IMR-90 (cell line): ENCODE measurements around the gene SMCO4. TPM values are rescaled to one million over a fixed set of nuclear protein-coding genes. Genes with fewer than 3 reads are reported as not detected.

ENCODE experiments used
- ATAC-seq: fragments of 200-7000 bp; cut with Tn5 transposase; 2 replicates; pipeline ENCODE4 v1.9.1; 2020; ENCODE audit warnings: low read depth, mild to moderate bottlenecking, moderate library complexity
- BruUV-seq: library from RNA; stranded (reverse); fragments of 400-500 nt; replicated peaks from 2 replicates; lab custom pipeline; 2021; lab: Mats Ljungman, UMichigan
- CTCF ChIA-PET: fragments of 300-600 bp; formaldehyde crosslinking; extraction: SDS; loops from one replicate; lab custom pipeline; 2021; ENCODE audit warnings: antibody characterized with exemption; lab: Yijun Ruan, JAX
- POLR2A ChIA-PET: fragments of 300-600 bp; sonication (Branson Sonifier 250); formaldehyde crosslinking; loops from one replicate; lab custom pipeline; 2022; ENCODE audit warnings: antibody characterized with exemption; ENCODE audit not compliant: unreplicated experiment; lab: Charles Lee
- DNase-seq: peaks from one replicate; pipeline ENCODE4 v3.0.0; 2013
- H2AFZ ChIP-seq: replicated peaks from 2 replicates; pipeline ENCODE3; 2013; ENCODE audit warnings: low read length, mild to moderate bottlenecking; ENCODE audit not compliant: poor library complexity
- H2AK5ac ChIP-seq: 2 replicates; pipeline ENCODE4 v1.6.1; 2013; ENCODE audit warnings: low read depth, low read length, inconsistent platforms
- H2AK9ac ChIP-seq: replicated peaks from 2 replicates; pipeline ENCODE3; 2013; ENCODE audit warnings: mild to moderate bottlenecking, low read depth, low read length, moderate library complexity; ENCODE audit not compliant: poor library complexity
- H2BK120ac ChIP-seq: 2 replicates; pipeline ENCODE4 v1.6.1; 2013; ENCODE audit warnings: low read depth, low read length, inconsistent platforms
- H2BK15ac ChIP-seq: 3 replicates; pipeline ENCODE4 v1.6.1; 2013; ENCODE audit warnings: low read depth, low read length, inconsistent platforms
- H2BK20ac ChIP-seq: 2 replicates; pipeline ENCODE4 v1.6.1; 2013; ENCODE audit warnings: low read depth, mild to moderate bottlenecking, inconsistent platforms, low read length, moderate library complexity
- H2BK5ac ChIP-seq: 2 replicates; pipeline ENCODE4 v1.6.1; 2013; ENCODE audit warnings: mild to moderate bottlenecking, low read depth, low read length, inconsistent platforms; ENCODE audit not compliant: poor library complexity, severe bottlenecking
- H3K14ac ChIP-seq: replicated peaks from 2 replicates; pipeline ENCODE4 v1.6.1; 2013; ENCODE audit warnings: low read depth, low read length, inconsistent platforms
- H3K18ac ChIP-seq: 2 replicates; pipeline ENCODE4 v1.6.1; 2013; ENCODE audit warnings: low read depth, low read length, control low read depth
- H3K23ac ChIP-seq: 2 replicates; pipeline ENCODE4 v1.6.1; 2013; ENCODE audit warnings: low read depth, low read length, inconsistent platforms
- H3K27ac ChIP-seq: 2 replicates; pipeline ENCODE4 v1.5.1; 2013; ENCODE audit warnings: mild to moderate bottlenecking, control low read depth, low read length; ENCODE audit not compliant: insufficient read depth
- H3K27me3 ChIP-seq: 2 replicates; pipeline ENCODE4 v1.6.1; 2013; ENCODE audit warnings: low read length; ENCODE audit not compliant: control insufficient read depth, insufficient read depth
- H3K36me3 ChIP-seq: 2 replicates; pipeline ENCODE4 v1.6.1; 2013; ENCODE audit warnings: low read length, mixed read lengths; ENCODE audit not compliant: control insufficient read depth, insufficient read depth
- H3K4ac ChIP-seq: 2 replicates; pipeline ENCODE4 v1.6.1; 2013; ENCODE audit warnings: low read depth, low read length, inconsistent platforms
- H3K4me1 ChIP-seq: 2 replicates; pipeline ENCODE4 v1.6.1; 2013; ENCODE audit warnings: low read length, mixed read lengths; ENCODE audit not compliant: control insufficient read depth, insufficient read depth
- H3K4me2 ChIP-seq: 2 replicates; pipeline ENCODE4 v1.6.1; 2013; ENCODE audit warnings: low read depth, mild to moderate bottlenecking, control low read depth, low read length, moderate library complexity
- H3K4me3 ChIP-seq: 2 replicates; pipeline ENCODE4 v1.5.1; 2013; ENCODE audit warnings: low read depth, mild to moderate bottlenecking, control low read depth, low read length, moderate library complexity; ENCODE audit not compliant: insufficient read depth
- H3K56ac ChIP-seq: 2 replicates; pipeline ENCODE4 v1.6.1; 2013; ENCODE audit warnings: low read length, inconsistent platforms; ENCODE audit not compliant: insufficient read depth; ENCODE audit errors: extremely low read depth
- H3K79me1 ChIP-seq, 2 experiments: 2 replicates each; pipeline ENCODE4 v1.6.1; 2013; ENCODE audit warnings: low read length in 2 of 2, inconsistent platforms in 1 of 2, low read depth in 1 of 2
- H3K9ac ChIP-seq: 2 replicates; pipeline ENCODE4 v1.6.1; 2013; ENCODE audit warnings: low read depth, low read length, control low read depth
- H3K9me1 ChIP-seq: 2 replicates; pipeline ENCODE4 v1.6.1; 2013; ENCODE audit warnings: low read length, inconsistent platforms; ENCODE audit not compliant: insufficient read depth
- H3K9me3 ChIP-seq: 2 replicates; pipeline ENCODE4 v1.6.1; 2013; ENCODE audit warnings: low read length; ENCODE audit not compliant: control insufficient read depth, insufficient read depth
- H4K20me1 ChIP-seq: 2 replicates; pipeline ENCODE4 v1.6.1; 2013; ENCODE audit warnings: low read length, inconsistent platforms; ENCODE audit not compliant: insufficient read depth
- H4K5ac ChIP-seq: 2 replicates; pipeline ENCODE4 v1.6.1; 2013; ENCODE audit warnings: mild to moderate bottlenecking, low read depth, low read length, control low read depth
- H4K8ac ChIP-seq, 2 experiments: 2 replicates each; pipeline ENCODE4 v1.6.1; 2013; ENCODE audit warnings: low read depth in 2 of 2, low read length in 2 of 2, control low read depth in 1 of 2, inconsistent platforms in 1 of 2
- H4K91ac ChIP-seq: 2 replicates; pipeline ENCODE4 v1.6.1; 2013; ENCODE audit warnings: low read depth, low read length, inconsistent platforms; ENCODE audit not compliant: insufficient read depth
- BHLHE40 ChIP-seq: fragments of 150-350 bp; IDR thresholded peaks from 2 replicates; pipeline ENCODE4 v1.6.1; 2016; ENCODE audit warnings: mild to moderate bottlenecking, low read depth, low read length
- CHD1 ChIP-seq: IDR thresholded peaks from 2 replicates; pipeline ENCODE4 v1.6.1; 2012; ENCODE audit warnings: low read depth, low read length, improper control_type of control experiment
- MAFK ChIP-seq: IDR thresholded peaks from 2 replicates; pipeline ENCODE4 v1.6.1; 2012; ENCODE audit warnings: low read depth, low read length, improper control_type of control experiment
- MAZ ChIP-seq: IDR thresholded peaks from 2 replicates; pipeline ENCODE4 v1.6.1; 2012; ENCODE audit warnings: low read depth, mild to moderate bottlenecking, low read length, improper control_type of control experiment, moderate library complexity, borderline replicate concordance
- MXI1 ChIP-seq: IDR thresholded peaks from 2 replicates; pipeline ENCODE4 v1.6.1; 2012; ENCODE audit warnings: low read depth, mild to moderate bottlenecking, low read length, moderate library complexity, borderline replicate concordance
- NFE2L2 ChIP-seq: fragments of 150-350 bp; IDR thresholded peaks from 2 replicates; pipeline ENCODE4 v1.6.1; 2016; ENCODE audit warnings: low read depth, mild to moderate bottlenecking, low read length
- POLR2A ChIP-seq: IDR thresholded peaks from 2 replicates; pipeline ENCODE4 v1.6.1; 2012; ENCODE audit warnings: mild to moderate bottlenecking, low read depth, low read length
- RAD21 ChIP-seq: IDR thresholded peaks from 2 replicates; pipeline ENCODE4 v1.6.1; 2012; ENCODE audit warnings: low read length, improper control_type of control experiment
- RFX5 ChIP-seq: IDR thresholded peaks from 2 replicates; pipeline ENCODE4 v1.8.0; 2012; ENCODE audit warnings: low read depth, mild to moderate bottlenecking, low read length, moderate library complexity
- SMC3 ChIP-seq: fragments of 150-350 bp; IDR thresholded peaks from 2 replicates; pipeline ENCODE4 v1.6.1; 2016; ENCODE audit warnings: low read depth, mild to moderate bottlenecking, antibody characterized with exemption, low read length, moderate library complexity
- WGBS, 2 experiments: methylation state at CpG; one replicate each; pipeline versions ENCODE4 v1.1.5 to v1.1.7; 2013; ENCODE audit warnings: missing lambda C conversion rate in 2 of 2; ENCODE audit not compliant: insufficient read length in 1 of 2; ENCODE audit errors: extremely low coverage in 2 of 2; 5-methylcytosine and 5-hydroxymethylcytosine counted together
- dilution Hi-C: fragments of 300-500 bp; cut with HindIII; formaldehyde crosslinking; loops from one replicate; pipeline ENCODE4 v1.14.3; 2018; ENCODE audit warnings: low sequenced_read_pairs; ENCODE audit not compliant: unreplicated experiment
- in situ Hi-C: fragments of 300-500 bp; cut with MboI; formaldehyde crosslinking; loops from 3 replicates; pipeline ENCODE4 v1.14.3; 2019; ENCODE audit warnings: low sequenced_read_pairs, inconsistent platforms, mixed read lengths
- intact Hi-C: fragments of 100-400 bp; cut with micrococcal nuclease; formaldehyde crosslinking; loops from 2 replicates; pipeline ENCODE4 v1.10.0; 2022
- polyA plus RNA-seq, 3 experiments: library from polyadenylated mRNA; depleted of rRNA; stranded (reverse); fragments of >200 nt; gene quantifications; 2 replicates each; pipeline ENCODE4 v1.2.3, GENCODE V29; 2012; ENCODE audit warnings: low replicate concordance in 1 of 3
- total RNA-seq: library from RNA; depleted of rRNA; stranded (reverse); fragments of >200 nt; gene quantifications from 2 replicates; pipeline ENCODE4 v1.2.3, GENCODE V29; 2012
- TF ChIP-seq, protein P1 (sequence below): fragments of 150-350 bp; IDR thresholded peaks from 2 replicates; pipeline ENCODE4 v1.6.1; 2017; ENCODE audit warnings: mild to moderate bottlenecking, antibody characterized with exemption, low read length, low read depth

Gene SMCO4
- total and polyA plus RNA-seq, 2 of the 4 experiments (the other 2 are of a cell fraction) = 2.2 to 17.7 TPM

GRCh38 chr11:93564895-93565294 lies 21.7 kb upstream of the SMCO4 start:
- Histone ChIP-seq H4K8ac (no peak overlapping the region), H3K9me1 (no peaks in the 10 kb centered on the region), H3K9me3 (no peaks in the 10 kb centered on the region), H3K36me3 (no peaks in the 10 kb centered on the region), H3K4me3 (no peak overlapping the region), H2BK5ac (no peak overlapping the region), H3K27ac (no peak overlapping the region), H3K18ac (no peak overlapping the region), H3K79me1 (no peaks in the 10 kb centered on the region), H3K4me1 (no peaks in the 10 kb centered on the region), H4K5ac (no peak overlapping the region), H3K27me3 (peaks cover 1% of the 10 kb centered on the region; the same call in 1 of the 2 replicates), H3K56ac (no peak overlapping the region), H2BK20ac (no peak overlapping the region), H3K14ac (no peak overlapping the region), H3K9ac (no peak overlapping the region), H2BK15ac (no peak overlapping the region), H3K4me2 (no peak overlapping the region), H2AK9ac (no peak overlapping the region), H4K91ac (no peak overlapping the region), H2AFZ (no peak overlapping the region), H3K23ac (no peak overlapping the region), H2BK120ac (no peak overlapping the region), H4K20me1 (no peaks in the 10 kb centered on the region), H2AK5ac (no peak overlapping the region), H3K4ac (no peak overlapping the region)
- intact Hi-C loops = no loop called here
- no peak for DNase-seq
- TF ChIP-seq, protein P1, sequence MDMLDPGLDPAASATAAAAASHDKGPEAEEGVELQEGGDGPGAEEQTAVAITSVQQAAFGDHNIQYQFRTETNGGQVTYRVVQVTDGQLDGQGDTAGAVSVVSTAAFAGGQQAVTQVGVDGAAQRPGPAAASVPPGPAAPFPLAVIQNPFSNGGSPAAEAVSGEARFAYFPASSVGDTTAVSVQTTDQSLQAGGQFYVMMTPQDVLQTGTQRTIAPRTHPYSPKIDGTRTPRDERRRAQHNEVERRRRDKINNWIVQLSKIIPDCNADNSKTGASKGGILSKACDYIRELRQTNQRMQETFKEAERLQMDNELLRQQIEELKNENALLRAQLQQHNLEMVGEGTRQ = no peak
- TF ChIP-seq CHD1 = no peak
- TF ChIP-seq SMC3 = no peak
- TF ChIP-seq MAFK = no peak
- TF ChIP-seq MAZ = no peak
- TF ChIP-seq NFE2L2 = no peak
- TF ChIP-seq POLR2A = no peak
- TF ChIP-seq RFX5 = no peak
- no peak for TF ChIP-seq RAD21
- no peak for TF ChIP-seq BHLHE40
- no peak for TF ChIP-seq MXI1
- ChIA-PET CTCF (interaction anchor here (0.8 to 1.0 kb wide), 2 partner anchors 12 to 21 kb away, joined by 3 read pairs; no protein-coding TSS in a partner anchor), POLR2A (no interaction called here)
- WGBS, 2 experiments = no CpG with 5 or more reads among the region's 3 CpGs
- dilution Hi-C loops = no loop called here
- BruUV-seq = no TSS peak
- no peak for ATAC-seq
- in situ Hi-C loops = no loop called here
